GM12878 (cell line): ENCODE data around the gene LRRN4CL. TPM values are rescaled to one million over a fixed set of nuclear protein-coding genes. Genes with fewer than 3 reads are reported as not detected.

Experiments used
- ATAC-seq: fragments of 200-7000 bp; cut with Tn5 transposase; 3 replicates; pipeline ENCODE4 v1.9.1; 2020; ENCODE audit warnings: mild to moderate bottlenecking, moderate library complexity
- BruUV-seq: library from RNA; stranded (reverse); fragments of 400-500 nt; replicated peaks from 2 replicates; lab custom pipeline; 2021; lab: Mats Ljungman, UMichigan
- CTCF ChIA-PET: fragments of 300-600 bp; sonication (Branson Sonifier 250); formaldehyde crosslinking; extraction: SDS; loops from one replicate; lab custom pipeline; 2021; ENCODE audit warnings: inconsistent platforms; lab: Yijun Ruan, JAX
- POLR2A ChIA-PET: fragments of 350-600 bp; formaldehyde crosslinking; extraction: SDS; loops from one replicate; lab custom pipeline; 2021; ENCODE audit warnings: inconsistent platforms; lab: Charles Lee
- RAD21 ChIA-PET: fragments of 300-600 bp; sonication (Branson Sonifier 250); formaldehyde crosslinking; loops from one replicate; lab custom pipeline; 2023; ENCODE audit warnings: antibody characterized with exemption; ENCODE audit not compliant: unreplicated experiment; lab: Charles Lee
- SMC1A ChIA-PET: fragments of 300-600 bp; sonication (Branson Sonifier 250); formaldehyde crosslinking; loops from one replicate; lab custom pipeline; 2023; ENCODE audit not compliant: unreplicated experiment, uncharacterized antibody; lab: Charles Lee
- DNase-seq: peaks from one replicate; pipeline ENCODE4 v3.0.0-alpha.2; 2011; ENCODE audit warnings: low read depth, low spot score
- FAIRE-seq: peaks from 3 replicates; lab custom pipeline; 2011; peaks lifted over from hg19 to GRCh38; lab: Jason Lieb, UNC
- H2AFZ ChIP-seq: 2 replicates; pipeline ENCODE4 v1.6.0; 2011; ENCODE audit warnings: low read depth, low read length, control low read depth; ENCODE audit not compliant: control insufficient read depth
- H3K27ac ChIP-seq: 2 replicates; pipeline ENCODE4 v1.5.1; 2011; ENCODE audit warnings: control low read depth; ENCODE audit not compliant: control insufficient read depth, insufficient read depth
- H3K27me3 ChIP-seq, 2 experiments: replicated peaks in 1 of 2; 2 replicates each; pipeline versions ENCODE4 v1.6.0 to v1.6.1; 2011; ENCODE audit warnings: low read length in 1 of 2; ENCODE audit not compliant: control insufficient read depth in 2 of 2, insufficient read depth in 2 of 2
- H3K36me3 ChIP-seq, 2 experiments: 2 replicates each; pipeline ENCODE4 v1.5.1; 2011; ENCODE audit warnings: low read length in 1 of 2; ENCODE audit not compliant: control insufficient read depth in 2 of 2, insufficient read depth in 2 of 2
- H3K4me1 ChIP-seq: 2 replicates; pipeline ENCODE4 v1.6.1; 2011; ENCODE audit warnings: mild to moderate bottlenecking, low read length, moderate library complexity, mixed read lengths; ENCODE audit not compliant: control insufficient read depth, insufficient read depth
- H3K4me2 ChIP-seq: 2 replicates; pipeline ENCODE4 v1.6.0; 2011; ENCODE audit warnings: control low read depth; ENCODE audit not compliant: control insufficient read depth, insufficient read depth
- H3K4me3 ChIP-seq: fragments of 200-600 bp; sonication (generic); 2 replicates; pipeline ENCODE4 v1.5.1; 2016
- H3K79me2 ChIP-seq: 2 replicates; pipeline ENCODE4 v1.6.0; 2011; ENCODE audit warnings: low read length; ENCODE audit not compliant: control insufficient read depth, insufficient read depth
- H3K9ac ChIP-seq: 2 replicates; pipeline ENCODE4 v1.8.0; 2011; ENCODE audit warnings: low read length, control low read depth, mixed read lengths; ENCODE audit not compliant: control insufficient read depth, insufficient read depth
- H3K9me3 ChIP-seq: replicated peaks from 3 replicates; pipeline ENCODE4 v1.5.1; 2011; ENCODE audit warnings: mild to moderate bottlenecking, low read length; ENCODE audit not compliant: control insufficient read depth, insufficient read depth
- H4K20me1 ChIP-seq: 2 replicates; pipeline ENCODE4 v1.6.0; 2011; ENCODE audit not compliant: control insufficient read depth, insufficient read depth
- CBX5 ChIP-seq: sonication (generic); IDR thresholded peaks from 2 replicates; pipeline ENCODE4 v1.6.1; 2016; ENCODE audit warnings: low read depth, moderate library complexity, mild to moderate bottlenecking, inconsistent platforms
- MEF2A ChIP-seq: IDR thresholded peaks from 2 replicates; pipeline ENCODE4 v1.6.1; 2011; ENCODE audit warnings: low read depth, mild to moderate bottlenecking, low read length, moderate library complexity; ENCODE audit not compliant: insufficient read depth
- PRDM15 ChIP-seq: fragments of 450-650 bp; formaldehyde crosslinking; IDR thresholded peaks from 2 replicates; pipeline ENCODE4 v1.4.0; 2020; ENCODE audit warnings: mild to moderate bottlenecking, moderate library complexity
- SUZ12 ChIP-seq: fragments of 200-600 bp; sonication (generic); IDR thresholded peaks from one replicate; pipeline ENCODE4 v1.6.1; 2018; ENCODE audit warnings: antibody characterized with exemption, mild to moderate bottlenecking; ENCODE audit not compliant: unreplicated experiment
- TARDBP ChIP-seq: IDR thresholded peaks from 2 replicates; pipeline ENCODE4 v1.6.1; 2016; ENCODE audit warnings: borderline replicate concordance
- WGBS: methylation state at CpG from one replicate; pipeline ENCODE4 v1.1.6; 2016; ENCODE audit warnings: low lambda C conversion rate; ENCODE audit not compliant: insufficient replicate concordance, insufficient coverage; ENCODE audit errors: missing lambda C conversion rate; 5-methylcytosine and 5-hydroxymethylcytosine counted together
- in situ Hi-C: fragments of 300-500 bp; cut with MboI; formaldehyde crosslinking; loops from 9 replicates; pipeline ENCODE4 v1.14.3; 2018; ENCODE audit warnings: mixed read lengths
- intact Hi-C: fragments of 100-400 bp; cut with micrococcal nuclease; formaldehyde crosslinking; loops from one replicate; pipeline ENCODE4 v1.14.2; 2022; ENCODE audit not compliant: unreplicated experiment
- polyA plus RNA-seq, 11 experiments: library from polyadenylated mRNA; depleted of rRNA in 4 of 11; unstranded in 6 of 11; stranded (reverse) in 5 of 11; fragments of >200 nt; fragmentation: Nextera tagmentation in 4 of 11; fragmentation: Illumina TruSeq in 1 of 11; extraction: Ambion mirVana in 4 of 11; extraction: Trizol in 1 of 11; gene quantifications; 1 replicate in 1 of 11; 2 replicates in 10 of 11; pipeline versions ENCODE4 v1.2.1 to v1.2.3, GENCODE V29; 2011 to 2016; ENCODE audit warnings: inconsistent platforms in 2 of 11, missing spikeins in 2 of 11, low read depth in 1 of 11
- total RNA-seq, 4 experiments: library from RNA; depleted of rRNA in 3 of 4; stranded (reverse); fragments of >200 nt in 3 of 4; fragmentation: Illumina TruSeq in 1 of 4; extraction: Trizol in 1 of 4; gene quantifications; 2 replicates each; pipeline versions ENCODE4 v1.2.1 to v1.2.3, GENCODE V29; 2013 to 2021

The LRRN4CL gene
- total and polyA plus RNA-seq, 10 of the 15 experiments (the other 5 are each of a cell fraction or from before 2014, with no cell fraction given), result 0.01 to 0.06 TPM; not detected in 8

- Histone ChIP-seq H3K27ac (no peak overlapping the region), H4K20me1 (no peaks in the 10 kb centered on the region), H3K4me2 (no peak overlapping the region), H3K4me3 (no peak overlapping the region), H3K9ac (no peak overlapping the region), H3K9me3 (no peaks in the 10 kb centered on the region), H3K36me3 (peaks cover 8 to 9% of the 10 kb centered on the region in 2 experiments; a peak in 3 of 4 replicates), H3K79me2 (no peaks in the 10 kb centered on the region), H3K27me3 (no peaks in the 10 kb centered on the region), H3K4me1 (no peaks in the 10 kb centered on the region), H2AFZ (no peak overlapping the region; the same call in 1 of the 2 replicates)
- FAIRE-seq, result no peak
- ChIA-PET RAD21 (no interaction called here), SMC1A (no interaction called here), POLR2A (interaction anchor here (0.6 kb wide), 1 partner anchor 187 kb away, joined by 3 read pairs; no protein-coding TSS in a partner anchor), CTCF (interaction anchor here (0.7 kb wide), 1 partner anchor 10 kb away, joined by 6 read pairs; no protein-coding TSS in a partner anchor)
- no peak; the same call in 2 of the 3 replicates for ATAC-seq
- intact Hi-C loops, result loop anchor here (10.0 kb wide), 1 partner anchor 223 kb away; no protein-coding TSS in a partner anchor
- TF ChIP-seq SUZ12 (no peak), PRDM15 (CRISPR knock-in tag) (no peak), MEF2A (no peak), CBX5 (no peak), TARDBP (no peak)
- no peak for DNase-seq
- WGBS, result 86% methylated on average over 73 of the region's 74 CpGs
- in situ Hi-C loops, result no loop called here
- BruUV-seq, result no TSS peak
Observed at GRCh38 chr11:62687508-62688396, 1.6 kb downstream of the LRRN4CL start.
